22Rv1 (cell line): ENCODE results near the gene KCTD20.

Source experiments
- CTCF ChIP-seq: fragments of 450-650 bp; IDR thresholded peaks from 2 replicates; pipeline ENCODE4 v1.5.1; 2017; ENCODE audit warnings: mild to moderate bottlenecking
- ZFX ChIP-seq: fragments of 450-650 bp; IDR thresholded peaks from 2 replicates; pipeline ENCODE4 v1.6.1; 2017; ENCODE audit warnings: antibody characterized with exemption, borderline replicate concordance

GRCh38 chr6:36519352-36519751 is 76.6 kb downstream of the KCTD20 start:
- TF ChIP-seq CTCF (no peak), ZFX (no peak)
